ENCODE results near the gene AASS.

AASS gene

DNA sequence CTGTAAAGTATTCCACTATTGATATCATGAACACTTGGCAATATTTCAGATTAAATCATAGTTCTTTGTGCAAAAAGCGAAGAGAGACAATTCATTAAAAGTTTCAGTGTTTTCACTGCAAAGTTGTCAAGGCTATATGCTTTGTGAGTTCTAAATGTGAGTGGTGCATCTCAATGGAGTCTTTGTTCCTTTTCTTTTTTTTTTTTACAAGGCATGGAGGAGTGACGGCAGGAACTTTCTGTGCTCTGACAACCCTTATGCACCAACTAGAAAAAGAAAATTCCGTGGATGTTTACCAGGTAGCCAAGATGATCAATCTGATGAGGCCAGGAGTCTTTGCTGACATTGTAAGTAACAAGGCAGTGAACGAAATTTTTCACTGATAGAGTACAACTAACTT lies 84.5 kb downstream of the AASS start:
- TF ChIP-seq, protein P1, sequence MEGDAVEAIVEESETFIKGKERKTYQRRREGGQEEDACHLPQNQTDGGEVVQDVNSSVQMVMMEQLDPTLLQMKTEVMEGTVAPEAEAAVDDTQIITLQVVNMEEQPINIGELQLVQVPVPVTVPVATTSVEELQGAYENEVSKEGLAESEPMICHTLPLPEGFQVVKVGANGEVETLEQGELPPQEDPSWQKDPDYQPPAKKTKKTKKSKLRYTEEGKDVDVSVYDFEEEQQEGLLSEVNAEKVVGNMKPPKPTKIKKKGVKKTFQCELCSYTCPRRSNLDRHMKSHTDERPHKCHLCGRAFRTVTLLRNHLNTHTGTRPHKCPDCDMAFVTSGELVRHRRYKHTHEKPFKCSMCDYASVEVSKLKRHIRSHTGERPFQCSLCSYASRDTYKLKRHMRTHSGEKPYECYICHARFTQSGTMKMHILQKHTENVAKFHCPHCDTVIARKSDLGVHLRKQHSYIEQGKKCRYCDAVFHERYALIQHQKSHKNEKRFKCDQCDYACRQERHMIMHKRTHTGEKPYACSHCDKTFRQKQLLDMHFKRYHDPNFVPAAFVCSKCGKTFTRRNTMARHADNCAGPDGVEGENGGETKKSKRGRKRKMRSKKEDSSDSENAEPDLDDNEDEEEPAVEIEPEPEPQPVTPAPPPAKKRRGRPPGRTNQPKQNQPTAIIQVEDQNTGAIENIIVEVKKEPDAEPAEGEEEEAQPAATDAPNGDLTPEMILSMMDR (IDR thresholded peaks at IDR 0.05; ENCODE audit: extremely low read depth, insufficient read depth, missing control alignments) = no peak
- DNase-seq (ENCODE audit: low spot score) = no peak
- in situ Hi-C loops (cut with MboI; ENCODE audit: low pct_unique_long_range_greater_than_20kb, low sequenced_read_pairs, unreplicated experiment) = no loop called here

DNA sequence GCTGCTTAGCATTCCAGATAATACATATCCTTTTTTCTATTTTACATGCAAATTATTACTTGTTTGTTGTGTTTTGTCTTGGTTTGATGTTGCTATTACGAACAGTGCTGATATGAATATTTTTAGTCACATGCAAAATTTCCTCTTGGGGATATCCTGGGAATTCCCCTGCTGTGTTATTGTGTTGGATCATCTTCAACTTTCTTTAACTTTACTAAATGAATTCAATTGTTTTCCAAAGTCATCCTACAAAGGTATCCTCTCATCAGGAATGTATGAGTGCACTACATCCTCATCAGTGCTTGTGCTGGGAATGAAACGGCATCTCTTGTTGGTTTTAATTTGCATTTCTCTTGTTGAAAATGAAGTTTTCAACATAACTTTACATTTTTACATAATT lies 87.1 kb downstream of the AASS start:
- DNase-seq (ENCODE audit: low spot score) = no peak
- in situ Hi-C loops (cut with MboI; ENCODE audit: low pct_unique_long_range_greater_than_20kb, low sequenced_read_pairs, unreplicated experiment) = no loop called here
- TF ChIP-seq, protein P1 (IDR thresholded peaks at IDR 0.05; ENCODE audit: extremely low read depth, insufficient read depth, missing control alignments) = no peak

DNA sequence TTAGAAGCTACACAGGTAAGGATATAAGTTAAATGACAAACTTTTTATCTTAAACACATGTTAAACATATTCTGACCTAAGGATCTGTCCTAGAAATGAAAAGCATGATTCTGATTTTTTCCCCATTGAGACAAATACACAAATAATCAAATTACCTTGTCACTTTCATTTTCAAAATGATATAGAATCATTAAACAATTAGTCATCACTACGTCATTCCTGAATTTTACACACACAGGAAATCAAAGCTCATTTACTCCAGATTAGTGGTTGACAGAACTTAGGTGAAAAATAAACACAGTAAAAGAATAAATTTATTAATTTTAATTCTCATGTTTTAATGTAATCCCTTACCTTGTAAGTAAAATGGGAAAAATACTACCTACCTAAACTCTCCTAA lies 89.0 kb downstream of the AASS start:
- TF ChIP-seq, protein P1 (IDR thresholded peaks at IDR 0.05; ENCODE audit: extremely low read depth, insufficient read depth, missing control alignments) = no peak
- in situ Hi-C loops (cut with MboI; ENCODE audit: low pct_unique_long_range_greater_than_20kb, low sequenced_read_pairs, unreplicated experiment) = no loop called here
- DNase-seq (ENCODE audit: low spot score) = no peak

DNA sequence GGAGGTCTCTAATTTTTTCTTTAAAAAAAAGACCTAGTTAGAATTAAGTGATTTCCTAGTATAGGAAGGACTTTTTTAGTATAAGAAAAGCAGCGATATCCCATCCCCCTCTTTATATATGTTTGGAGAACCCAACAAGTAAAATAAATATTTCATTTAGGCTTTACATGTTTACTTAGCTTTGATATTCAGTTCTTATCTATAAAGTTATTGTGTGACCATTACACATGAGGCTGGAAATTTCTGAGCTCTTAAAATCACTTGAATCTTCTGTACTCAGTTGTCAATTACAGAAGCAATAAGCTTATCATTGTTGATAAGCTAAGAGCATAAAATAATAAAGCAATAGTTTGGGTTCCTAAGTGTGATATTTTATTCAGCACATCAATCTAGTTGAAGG lies 89.7 kb downstream of the AASS start:
- in situ Hi-C loops (cut with MboI; ENCODE audit: low pct_unique_long_range_greater_than_20kb, low sequenced_read_pairs, unreplicated experiment) = no loop called here
- TF ChIP-seq, protein P1 (IDR thresholded peaks at IDR 0.05; ENCODE audit: extremely low read depth, insufficient read depth, missing control alignments) = no peak
- no peak for DNase-seq (ENCODE audit: low spot score)

DNA sequence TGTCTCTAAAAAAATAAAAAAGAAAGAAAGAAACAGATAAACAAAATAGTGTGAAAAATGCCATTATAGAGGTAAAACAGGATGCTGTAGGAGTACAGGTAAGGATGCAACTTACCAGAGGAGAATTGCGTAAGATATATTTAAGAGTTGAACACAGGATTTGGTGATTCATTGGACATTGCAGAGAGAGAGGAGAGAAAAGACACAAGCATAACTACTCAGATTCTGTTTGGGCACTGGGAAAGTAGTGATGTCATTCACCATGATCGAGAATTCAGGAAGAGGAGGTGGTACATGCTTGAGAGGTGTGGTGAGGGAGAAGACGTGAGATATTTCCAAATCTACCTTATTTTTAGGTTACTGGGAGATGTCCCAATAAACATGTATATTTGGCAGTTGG lies 97.6 kb downstream of the AASS start:
- TF ChIP-seq, protein P1 (IDR thresholded peaks at IDR 0.05; ENCODE audit: extremely low read depth, insufficient read depth, missing control alignments) = no peak
- in situ Hi-C loops (cut with MboI; ENCODE audit: low pct_unique_long_range_greater_than_20kb, low sequenced_read_pairs, unreplicated experiment) = no loop called here
- no peak for DNase-seq (ENCODE audit: low spot score)

DNA sequence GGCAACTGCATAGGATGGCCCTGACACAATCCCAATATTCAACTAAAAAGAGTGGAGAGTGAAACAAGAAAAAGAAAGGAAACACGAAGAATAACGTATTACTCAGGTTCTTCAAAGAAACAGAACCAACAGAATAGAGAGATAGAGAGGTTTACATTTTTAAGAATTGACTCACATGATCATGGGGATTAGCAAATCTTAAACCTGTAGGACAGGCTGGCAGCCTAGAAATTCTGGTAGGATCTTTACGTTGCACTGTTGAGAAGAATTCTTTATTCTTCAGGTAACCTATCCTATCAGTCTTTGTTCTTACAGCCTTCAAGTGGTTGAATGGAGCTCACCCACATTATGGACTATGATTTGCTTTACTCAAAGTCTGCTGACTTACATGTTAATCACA lies 103.9 kb downstream of the AASS start:
- TF ChIP-seq, protein P1 (IDR thresholded peaks at IDR 0.05; ENCODE audit: extremely low read depth, insufficient read depth, missing control alignments) = no peak
- in situ Hi-C loops (cut with MboI; ENCODE audit: low pct_unique_long_range_greater_than_20kb, low sequenced_read_pairs, unreplicated experiment) = no loop called here
- no peak for DNase-seq (ENCODE audit: low spot score)

DNA sequence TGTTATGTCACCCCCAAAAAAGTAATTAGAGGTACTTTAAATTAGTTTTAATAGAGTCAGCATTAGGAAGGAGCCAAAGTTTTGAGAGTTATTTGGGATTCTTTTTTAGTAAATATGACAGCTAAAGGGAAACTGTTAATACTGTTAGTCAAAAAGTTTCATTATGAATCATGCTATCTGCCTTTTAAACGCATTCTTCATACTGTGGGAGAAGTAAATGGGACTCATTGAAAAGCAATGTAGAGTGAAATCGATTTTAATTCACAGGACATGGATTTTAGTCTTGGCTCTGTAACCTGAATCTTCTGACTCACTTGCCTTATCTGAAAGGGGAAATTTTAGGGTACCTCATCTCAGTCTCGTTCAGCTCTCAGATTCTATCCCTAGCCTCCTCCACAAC lies 105.1 kb downstream of the AASS start:
- in situ Hi-C loops (cut with MboI; ENCODE audit: low pct_unique_long_range_greater_than_20kb, low sequenced_read_pairs, unreplicated experiment) = no loop called here

More for the DNA sequence above, 105.1 kb downstream of the AASS start:
- TF ChIP-seq, protein P1 (IDR thresholded peaks at IDR 0.05; ENCODE audit: extremely low read depth, insufficient read depth, missing control alignments) = no peak
- DNase-seq (ENCODE audit: low spot score) = no peak
